Mesendoderm (in vitro differentiated cells): ENCODE measurements around the gene SEC16A.

Experiments used
- DNase-seq: peaks from one replicate; pipeline ENCODE4 v3.0.0; 2013
- H2AK5ac ChIP-seq: 2 replicates; pipeline ENCODE4 v1.6.1; 2013; ENCODE audit warnings: low read length, inconsistent platforms
- H2BK120ac ChIP-seq: 2 replicates; pipeline ENCODE4 v1.6.1; 2013; ENCODE audit warnings: low read depth, mild to moderate bottlenecking, low read length, moderate library complexity, mixed read lengths
- H2BK15ac ChIP-seq: replicated peaks from 2 replicates; pipeline ENCODE4 v1.6.1; 2013; ENCODE audit warnings: low read depth, mild to moderate bottlenecking, moderate library complexity
- H2BK5ac ChIP-seq: 2 replicates; pipeline ENCODE4 v1.6.1; 2013; ENCODE audit warnings: low read length, inconsistent platforms
- H3K18ac ChIP-seq: 2 replicates; pipeline ENCODE4 v1.6.1; 2013; ENCODE audit warnings: mild to moderate bottlenecking, low read length, mixed read lengths
- H3K23ac ChIP-seq: one replicate; pipeline ENCODE4 v1.6.1; 2013; ENCODE audit warnings: low read length
- H3K27ac ChIP-seq: 2 replicates; pipeline ENCODE4 v1.5.1; 2013; ENCODE audit warnings: low read depth, mild to moderate bottlenecking, inconsistent platforms, low read length, moderate library complexity
- H3K27me3 ChIP-seq: 2 replicates; pipeline ENCODE4 v1.6.1; 2013; ENCODE audit warnings: low read length, control low read depth, mild to moderate bottlenecking, inconsistent platforms; ENCODE audit not compliant: insufficient read depth, poor library complexity
- H3K36me3 ChIP-seq: 2 replicates; pipeline ENCODE4 v1.6.1; 2013; ENCODE audit warnings: low read length, inconsistent platforms; ENCODE audit not compliant: control insufficient read depth, insufficient read depth
- H3K4ac ChIP-seq: one replicate; pipeline ENCODE4 v1.6.1; 2013; ENCODE audit warnings: low read depth, mild to moderate bottlenecking, low read length, moderate library complexity
- H3K4me1 ChIP-seq: 2 replicates; pipeline ENCODE4 v1.6.1; 2013; ENCODE audit warnings: low read depth, low read length, inconsistent platforms; ENCODE audit not compliant: control insufficient read depth
- H3K4me2 ChIP-seq: 2 replicates; pipeline ENCODE4 v1.6.1; 2013; ENCODE audit warnings: low read length
- H3K4me3 ChIP-seq: 2 replicates; pipeline ENCODE4 v1.5.1; 2013; ENCODE audit warnings: mild to moderate bottlenecking, low read length
- H3K56ac ChIP-seq: one replicate; pipeline ENCODE4 v1.6.1; 2013; ENCODE audit warnings: low read length
- H3K79me1 ChIP-seq: 2 replicates; pipeline ENCODE4 v1.6.1; 2013; ENCODE audit warnings: low read length, inconsistent platforms
- H3K79me2 ChIP-seq: 2 replicates; pipeline ENCODE4 v1.6.1; 2013; ENCODE audit warnings: mild to moderate bottlenecking, low read length; ENCODE audit not compliant: control insufficient read depth, insufficient read depth
- H3K9ac ChIP-seq: 2 replicates; pipeline ENCODE4 v1.6.1; 2013; ENCODE audit warnings: low read length, inconsistent platforms
- H4K5ac ChIP-seq: one replicate; pipeline ENCODE4 v1.6.1; 2013; ENCODE audit warnings: low read length
- H4K8ac ChIP-seq: one replicate; pipeline ENCODE4 v1.6.1; 2013; ENCODE audit warnings: low read depth, mild to moderate bottlenecking, control low read depth, low read length, moderate library complexity
- WGBS: extraction: QIAGEN DNeasy Blood & Tissue Kit; methylation state at CpG from one replicate; pipeline ENCODE4 v1.1.7; 2013; ENCODE audit warnings: low lambda C conversion rate, missing lambda C conversion rate; ENCODE audit not compliant: insufficient coverage; ENCODE audit errors: extremely low coverage; 5-methylcytosine and 5-hydroxymethylcytosine counted together

The SEC16A gene

GRCh38 chr9:136401173-136401922 lies 81.5 kb downstream of the SEC16A start:
- Histone ChIP-seq H3K4ac (no peak overlapping the region), H4K5ac (no peak overlapping the region), H3K23ac (no peak overlapping the region), H3K4me1 (peaks cover 2% of the 10 kb centered on the region), H3K18ac (no peak overlapping the region), H3K27me3 (no peaks in the 10 kb centered on the region), H3K4me3 (no peak overlapping the region), H2BK5ac (no peak overlapping the region), H3K79me1 (peaks cover 17% of the 10 kb centered on the region), H2BK15ac (no peak overlapping the region), H3K36me3 (peaks cover 10% of the 10 kb centered on the region), H3K56ac (no peak overlapping the region), H3K27ac (no peak overlapping the region), H3K4me2 (no peak overlapping the region), H2AK5ac (no peak overlapping the region), H3K79me2 (peaks cover 22% of the 10 kb centered on the region), H3K9ac (no peak overlapping the region), H2BK120ac (no peak overlapping the region), H4K8ac (no peak overlapping the region)
- DNase-seq, result no peak
- no CpG with 5 or more reads among the region's 18 CpGs for WGBS

- Histone ChIP-seq H3K27ac (peak within 1 kb of the TSS; percentile 26), H3K79me1 (peaks cover 18% of the 10 kb centered on the region), H4K8ac (no peak within 1 kb of the TSS), H3K9ac (peak within 1 kb of the TSS; percentile 97), H2BK5ac (no peak within 1 kb of the TSS), H3K4me2 (peak within 1 kb of the TSS; percentile 90), H3K4me3 (peak within 1 kb of the TSS; percentile 93), H3K4me1 (peaks cover 2% of the 10 kb centered on the region), H2BK15ac (no peak within 1 kb of the TSS), H3K27me3 (no peaks in the 10 kb centered on the region), H3K36me3 (peaks cover 15% of the 10 kb centered on the region), H3K79me2 (peaks cover 22% of the 10 kb centered on the region), H2BK120ac (no peak within 1 kb of the TSS), H3K23ac (peak within 1 kb of the TSS; percentile 3), H2AK5ac (no peak within 1 kb of the TSS), H3K4ac (peak within 1 kb of the TSS; percentile 8), H3K56ac (peak within 1 kb of the TSS; percentile 96), H4K5ac (no peak within 1 kb of the TSS), H3K18ac (peak within 1 kb of the TSS; percentile 6)
- DNase-seq, result peak; percentile 93
- no CpG with 5 or more reads among the region's 71 CpGs for WGBS
Measured at GRCh38 chr9:136400038-136400834, 82.6 kb downstream of the SEC16A start, which contains the start of gene SNAPC4. TSS of gene SNAPC4 (minus strand) at chr9:136400170. CDS start at chr9:136398428, 1,742 bp downstream.

DNA sequence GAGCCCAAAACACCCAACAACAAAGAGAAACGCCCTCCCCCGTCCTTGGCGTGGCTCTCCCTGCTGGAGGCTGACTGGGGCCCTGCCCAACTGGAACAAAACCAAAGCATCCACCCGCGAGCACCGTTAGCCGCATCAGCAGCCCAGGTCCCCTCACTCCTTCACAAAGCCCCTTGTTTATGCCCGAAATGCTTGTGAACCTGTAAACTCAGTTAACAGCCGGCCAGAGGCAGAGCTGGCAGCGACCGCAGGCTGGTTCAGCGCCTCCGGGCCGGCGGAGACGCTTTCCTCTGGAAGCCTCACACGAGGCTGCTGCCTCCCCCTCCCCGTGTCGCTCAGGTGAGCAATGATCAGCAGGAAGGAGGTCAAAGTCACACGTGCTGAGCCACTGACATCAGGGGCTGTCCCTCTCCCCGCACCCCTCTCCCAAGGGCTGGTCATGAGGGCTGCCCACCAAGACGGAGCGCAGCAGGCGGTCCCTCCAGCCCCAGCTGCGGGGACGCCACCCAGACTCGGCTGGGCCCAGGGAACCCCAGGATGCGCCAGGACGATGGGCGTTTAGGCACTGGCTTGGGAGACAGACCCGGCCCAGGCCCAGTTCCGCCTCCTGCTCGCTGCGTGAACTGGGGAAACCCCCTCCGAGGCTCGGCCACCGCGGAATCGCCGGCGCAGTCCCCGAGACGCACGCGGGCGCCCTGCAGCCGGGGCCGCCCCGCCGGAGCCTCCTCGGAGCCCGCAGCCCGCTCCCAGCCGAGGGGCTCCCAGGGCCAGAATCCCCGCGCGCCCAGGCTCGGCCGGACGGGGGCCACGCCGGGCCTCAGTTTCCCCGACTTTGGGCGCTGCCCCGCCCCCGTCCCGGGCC lies 83.4 kb downstream of the SEC16A start:
- no peaks in the 10 kb centered on the region for H3K27me3 ChIP-seq

DNA sequence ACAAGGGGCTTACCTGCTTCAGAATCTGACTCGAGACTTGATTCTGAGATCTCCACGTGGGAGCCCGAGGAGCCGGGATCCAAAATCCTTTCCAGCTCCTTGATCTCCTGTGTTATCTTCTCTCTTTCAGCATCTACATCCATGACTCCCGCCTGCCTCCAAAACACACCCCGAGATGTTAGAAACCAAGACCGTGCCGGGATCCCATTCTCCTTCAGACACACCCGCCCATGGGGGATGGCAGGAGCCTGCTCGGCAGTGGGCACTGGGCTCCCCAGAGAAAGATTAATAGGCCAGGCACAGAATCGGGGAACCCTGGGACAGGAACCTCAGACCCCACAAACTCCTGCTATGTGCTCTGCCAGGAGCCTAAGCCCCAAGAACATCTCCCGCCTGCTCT lies 84.6 kb downstream of the SEC16A start:
- peaks cover 20% of the 10 kb centered on the region for H3K36me3 ChIP-seq

More for the DNA sequence above, 83.4 kb downstream of the SEC16A start:
- Histone ChIP-seq H3K79me1 (peaks cover 18% of the 10 kb centered on the region), H3K79me2 (peaks cover 22% of the 10 kb centered on the region), H3K4me1 (peaks cover 2% of the 10 kb centered on the region), H2BK5ac (no peak overlapping the region), H3K56ac (peak overlapping the region; percentile 96), H3K4ac (peak overlapping the region; percentile 8), H3K36me3 (peaks cover 23% of the 10 kb centered on the region), H3K27ac (peak overlapping the region; percentile 26), H3K4me3 (peak overlapping the region; percentile 93), H3K23ac (peak overlapping the region; percentile 3), H4K5ac (no peak overlapping the region), H2BK120ac (no peak overlapping the region), H4K8ac (no peak overlapping the region), H2AK5ac (no peak overlapping the region), H3K18ac (peak overlapping the region; percentile 6), H3K4me2 (peak overlapping the region; percentile 90), H2BK15ac (no peak overlapping the region), H3K9ac (peak overlapping the region; percentile 97)
- DNase-seq, result peak; percentile 39
- WGBS, result no CpG with 5 or more reads among the region's 67 CpGs

GRCh38 chr9:136397643-136398042 lies 85.2 kb downstream of the SEC16A start:
- Histone ChIP-seq H3K23ac (no peak overlapping the region), H3K4me2 (no peak overlapping the region), H3K27ac (no peak overlapping the region), H3K36me3 (peaks cover 20% of the 10 kb centered on the region), H3K18ac (no peak overlapping the region), H3K56ac (no peak overlapping the region), H4K8ac (no peak overlapping the region), H3K4me3 (no peak overlapping the region), H3K9ac (no peak overlapping the region), H3K79me2 (peaks cover 22% of the 10 kb centered on the region), H2AK5ac (no peak overlapping the region), H2BK120ac (no peak overlapping the region), H2BK15ac (no peak overlapping the region), H3K27me3 (no peaks in the 10 kb centered on the region), H2BK5ac (no peak overlapping the region), H3K4me1 (peaks cover 2% of the 10 kb centered on the region), H3K79me1 (peaks cover 18% of the 10 kb centered on the region), H3K4ac (no peak overlapping the region), H4K5ac (no peak overlapping the region)
- WGBS, result no CpG with 5 or more reads among the region's 6 CpGs
- DNase-seq, result no peak

More for the DNA sequence above, 84.6 kb downstream of the SEC16A start:
- DNase-seq, result no peak
- WGBS, result no CpG with 5 or more reads among the region's 12 CpGs
- no peak overlapping the region for H3K4me3 ChIP-seq
- H3K79me1 ChIP-seq, result peaks cover 18% of the 10 kb centered on the region
- H2BK120ac ChIP-seq, result no peak overlapping the region
- H3K56ac ChIP-seq, result peak overlapping the region; percentile 96
- H4K5ac ChIP-seq, result no peak overlapping the region
- H3K27me3 ChIP-seq, result no peaks in the 10 kb centered on the region
- H2AK5ac ChIP-seq, result no peak overlapping the region
- H3K23ac ChIP-seq, result no peak overlapping the region
- no peak overlapping the region for H2BK15ac ChIP-seq
- no peak overlapping the region for H2BK5ac ChIP-seq
- no peak overlapping the region for H4K8ac ChIP-seq
- peaks cover 2% of the 10 kb centered on the region for H3K4me1 ChIP-seq
- peaks cover 22% of the 10 kb centered on the region for H3K79me2 ChIP-seq
- no peak overlapping the region for H3K18ac ChIP-seq
- no peak overlapping the region for H3K4me2 ChIP-seq
- no peak overlapping the region for H3K27ac ChIP-seq
- no peak overlapping the region for H3K4ac ChIP-seq
- peak overlapping the region; percentile 97 for H3K9ac ChIP-seq
